Osteoblast (primary cell): ENCODE results near the gene MEF2C. TPM values are rescaled to one million over a fixed set of nuclear protein-coding genes. Genes with fewer than 3 reads are reported as not detected.

Experiments used
- DNase-seq: peaks from one replicate; pipeline ENCODE4 v3.0.0; 2011; ENCODE audit warnings: low spot score, mixed read lengths; ENCODE audit not compliant: insufficient read length; ENCODE audit errors: missing footprints
- H2AFZ ChIP-seq: 2 replicates; pipeline ENCODE4 v1.6.0; 2011; ENCODE audit warnings: mild to moderate bottlenecking, low read length
- H3K27ac ChIP-seq: 2 replicates; pipeline ENCODE4 v1.5.1; 2011; ENCODE audit warnings: mild to moderate bottlenecking, low read depth, low read length, moderate library complexity
- H3K27me3 ChIP-seq: 2 replicates; pipeline ENCODE4 v1.6.0; 2012; ENCODE audit warnings: mild to moderate bottlenecking, control low read depth, inconsistent platforms, low read length, moderate library complexity; ENCODE audit not compliant: insufficient read depth
- H3K36me3 ChIP-seq: 2 replicates; pipeline ENCODE4 v1.5.1; 2011; ENCODE audit warnings: mild to moderate bottlenecking, low read length, control low read depth, moderate library complexity; ENCODE audit not compliant: insufficient read depth
- H3K4me1 ChIP-seq: 2 replicates; pipeline ENCODE4 v1.5.1; 2011; ENCODE audit warnings: mild to moderate bottlenecking, low read length, control low read depth, moderate library complexity; ENCODE audit not compliant: insufficient read depth
- H3K4me2 ChIP-seq: 2 replicates; pipeline ENCODE4 v1.6.0; 2011; ENCODE audit warnings: mild to moderate bottlenecking, low read length; ENCODE audit not compliant: insufficient read depth
- H3K4me3 ChIP-seq: fragments of 200-600 bp; sonication (generic); 3 replicates; pipeline ENCODE4 v1.5.1; 2012; ENCODE audit warnings: mild to moderate bottlenecking, low read length, inconsistent platforms; ENCODE audit not compliant: insufficient read depth
- H3K79me2 ChIP-seq: 2 replicates; pipeline ENCODE4 v1.6.0; 2012; ENCODE audit warnings: mild to moderate bottlenecking, low read length, control low read depth, inconsistent platforms; ENCODE audit not compliant: insufficient read depth
- H3K9me3 ChIP-seq: 2 replicates; pipeline ENCODE4 v1.5.1; 2011; ENCODE audit warnings: low read depth, low read length, control low read depth
- H4K20me1 ChIP-seq: 2 replicates; pipeline ENCODE4 v1.6.0; 2012; ENCODE audit warnings: mild to moderate bottlenecking, low read length, control low read depth; ENCODE audit not compliant: insufficient read depth
- total RNA-seq: library from RNA; depleted of rRNA; stranded (reverse); fragments of >200 nt; gene quantifications from 2 replicates; pipeline ENCODE4 v1.2.3, GENCODE V29; 2012
- TF ChIP-seq, protein P1 (sequence below): IDR thresholded peaks from 2 replicates; pipeline ENCODE4 v1.5.1; 2011; ENCODE audit warnings: mild to moderate bottlenecking, low read depth, low read length, moderate library complexity; ENCODE audit errors: extremely low read depth

The MEF2C gene
- total RNA-seq, 1 donor, result 13.4 TPM

GRCh38 chr5:88674356-88675167 lies 208.4 kb downstream of the MEF2C start:
- DNase-seq, result no peak
- Histone ChIP-seq H3K79me2 (no peaks in the 10 kb centered on the region), H3K4me3 (peak overlapping the region; percentile 50), H4K20me1 (no peaks in the 10 kb centered on the region), H3K4me2 (peak overlapping the region; percentile 60), H3K27ac (no peak overlapping the region), H2AFZ (peak overlapping the region; percentile 51), H3K4me1 (no peaks in the 10 kb centered on the region), H3K36me3 (no peaks in the 10 kb centered on the region), H3K9me3 (no peaks in the 10 kb centered on the region), H3K27me3 (peaks cover 97% of the 10 kb centered on the region)
- TF ChIP-seq, protein P1, sequence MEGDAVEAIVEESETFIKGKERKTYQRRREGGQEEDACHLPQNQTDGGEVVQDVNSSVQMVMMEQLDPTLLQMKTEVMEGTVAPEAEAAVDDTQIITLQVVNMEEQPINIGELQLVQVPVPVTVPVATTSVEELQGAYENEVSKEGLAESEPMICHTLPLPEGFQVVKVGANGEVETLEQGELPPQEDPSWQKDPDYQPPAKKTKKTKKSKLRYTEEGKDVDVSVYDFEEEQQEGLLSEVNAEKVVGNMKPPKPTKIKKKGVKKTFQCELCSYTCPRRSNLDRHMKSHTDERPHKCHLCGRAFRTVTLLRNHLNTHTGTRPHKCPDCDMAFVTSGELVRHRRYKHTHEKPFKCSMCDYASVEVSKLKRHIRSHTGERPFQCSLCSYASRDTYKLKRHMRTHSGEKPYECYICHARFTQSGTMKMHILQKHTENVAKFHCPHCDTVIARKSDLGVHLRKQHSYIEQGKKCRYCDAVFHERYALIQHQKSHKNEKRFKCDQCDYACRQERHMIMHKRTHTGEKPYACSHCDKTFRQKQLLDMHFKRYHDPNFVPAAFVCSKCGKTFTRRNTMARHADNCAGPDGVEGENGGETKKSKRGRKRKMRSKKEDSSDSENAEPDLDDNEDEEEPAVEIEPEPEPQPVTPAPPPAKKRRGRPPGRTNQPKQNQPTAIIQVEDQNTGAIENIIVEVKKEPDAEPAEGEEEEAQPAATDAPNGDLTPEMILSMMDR, result no peak

- no peak overlapping the region for H3K4me3 ChIP-seq
- H3K36me3 ChIP-seq, result no peaks in the 10 kb centered on the region
- no peak overlapping the region for H3K27ac ChIP-seq
- no peak for DNase-seq
- no peak overlapping the region for H2AFZ ChIP-seq
- H3K4me1 ChIP-seq, result no peaks in the 10 kb centered on the region
- H3K27me3 ChIP-seq, result peaks cover 97% of the 10 kb centered on the region
- TF ChIP-seq, protein P1, result no peak
- H3K79me2 ChIP-seq, result no peaks in the 10 kb centered on the region
- no peak overlapping the region for H3K4me2 ChIP-seq
- H4K20me1 ChIP-seq, result no peaks in the 10 kb centered on the region
- H3K9me3 ChIP-seq, result no peaks in the 10 kb centered on the region
Measured at GRCh38 chr5:88673253-88674105, 209.5 kb downstream of the MEF2C start.

- no peak for DNase-seq
- no peaks in the 10 kb centered on the region for H3K79me2 ChIP-seq
- H3K4me3 ChIP-seq, result no peak overlapping the region
- TF ChIP-seq, protein P1, result no peak
- no peak overlapping the region for H2AFZ ChIP-seq
- no peaks in the 10 kb centered on the region for H4K20me1 ChIP-seq
- H3K27ac ChIP-seq, result no peak overlapping the region
- H3K4me2 ChIP-seq, result no peak overlapping the region
- H3K9me3 ChIP-seq, result no peaks in the 10 kb centered on the region
- H3K36me3 ChIP-seq, result no peaks in the 10 kb centered on the region
- no peaks in the 10 kb centered on the region for H3K4me1 ChIP-seq
- H3K27me3 ChIP-seq, result peaks cover 98% of the 10 kb centered on the region
Measured at GRCh38 chr5:88672644-88673252, 210.2 kb downstream of the MEF2C start.
